ENCODE data around the gene MRGPRD.

MRGPRD gene

DNA sequence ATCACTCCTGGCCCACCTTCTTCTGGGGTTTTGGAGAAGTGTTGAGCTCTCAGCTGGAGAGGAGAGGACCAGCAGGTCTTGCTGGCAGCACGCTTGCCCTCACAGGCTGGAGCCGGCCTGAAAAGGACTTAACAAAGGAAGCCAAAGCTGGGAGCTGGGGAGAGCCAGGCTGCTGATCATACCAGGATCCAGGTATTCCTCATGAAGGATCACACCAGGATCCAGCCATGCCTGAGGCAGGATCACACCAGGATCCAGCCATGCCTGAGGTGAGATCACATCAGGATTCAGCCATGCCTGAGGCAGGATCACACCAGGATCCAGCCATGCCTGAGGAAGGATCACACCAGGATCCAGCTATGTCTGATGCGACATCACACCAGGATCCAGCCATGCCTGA, 17.0 kb downstream of the MRGPRD start:
- H3K79me2 ChIP-seq (ENCODE audit: insufficient read depth, low read length), result no peaks in the 10 kb centered on the region
- no peak overlapping the region for H3K27ac ChIP-seq (ENCODE audit: low read length)
- DNase-seq (no peak), ATAC-seq (ENCODE audit: insufficient read depth, low read depth) (no peak)
- no peaks in the 10 kb centered on the region for H3K4me1 ChIP-seq (ENCODE audit: insufficient read depth, low read length)
- no peak overlapping the region for H3K4me3 ChIP-seq (ENCODE audit: low read depth in 1 of 2, low read length in 2 of 2)
- H3K4me2 ChIP-seq (ENCODE audit: insufficient read depth, low read length), result no peak overlapping the region
- no peaks in the 10 kb centered on the region for H4K20me1 ChIP-seq (ENCODE audit: insufficient read depth, low read length)
- no peak overlapping the region for H3K9ac ChIP-seq (ENCODE audit: low read depth, low read length)
- no peak for TF ChIP-seq EZH2 (IDR thresholded peaks at IDR 0.05; ENCODE audit: borderline replicate concordance, low read depth, low read length, severe bottlenecking)
- TF ChIP-seq, protein P1, sequence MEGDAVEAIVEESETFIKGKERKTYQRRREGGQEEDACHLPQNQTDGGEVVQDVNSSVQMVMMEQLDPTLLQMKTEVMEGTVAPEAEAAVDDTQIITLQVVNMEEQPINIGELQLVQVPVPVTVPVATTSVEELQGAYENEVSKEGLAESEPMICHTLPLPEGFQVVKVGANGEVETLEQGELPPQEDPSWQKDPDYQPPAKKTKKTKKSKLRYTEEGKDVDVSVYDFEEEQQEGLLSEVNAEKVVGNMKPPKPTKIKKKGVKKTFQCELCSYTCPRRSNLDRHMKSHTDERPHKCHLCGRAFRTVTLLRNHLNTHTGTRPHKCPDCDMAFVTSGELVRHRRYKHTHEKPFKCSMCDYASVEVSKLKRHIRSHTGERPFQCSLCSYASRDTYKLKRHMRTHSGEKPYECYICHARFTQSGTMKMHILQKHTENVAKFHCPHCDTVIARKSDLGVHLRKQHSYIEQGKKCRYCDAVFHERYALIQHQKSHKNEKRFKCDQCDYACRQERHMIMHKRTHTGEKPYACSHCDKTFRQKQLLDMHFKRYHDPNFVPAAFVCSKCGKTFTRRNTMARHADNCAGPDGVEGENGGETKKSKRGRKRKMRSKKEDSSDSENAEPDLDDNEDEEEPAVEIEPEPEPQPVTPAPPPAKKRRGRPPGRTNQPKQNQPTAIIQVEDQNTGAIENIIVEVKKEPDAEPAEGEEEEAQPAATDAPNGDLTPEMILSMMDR (IDR thresholded peaks at IDR 0.05; ENCODE audit: borderline replicate concordance, extremely low read depth, low read length, poor library complexity, severe bottlenecking), result no peak
- no peaks in the 10 kb centered on the region for H3K36me3 ChIP-seq (ENCODE audit: insufficient read depth, low read length)
- H3K27me3 ChIP-seq (ENCODE audit: insufficient read depth, low read length, poor library complexity), result no peaks in the 10 kb centered on the region
- H2AFZ ChIP-seq (ENCODE audit: low read depth, low read length), result no peak overlapping the region
- no peaks in the 10 kb centered on the region for H3K9me3 ChIP-seq (ENCODE audit: insufficient read depth, low read length, severe bottlenecking)

- H3K9me3 ChIP-seq (ENCODE audit: insufficient read depth, low read length, severe bottlenecking), result no peaks in the 10 kb centered on the region
- H3K4me2 ChIP-seq (ENCODE audit: insufficient read depth, low read length), result no peak overlapping the region
- ATAC-seq (ENCODE audit: insufficient read depth, low read depth), result no peak
- no peak for DNase-seq
- H3K36me3 ChIP-seq (ENCODE audit: insufficient read depth, low read length), result no peaks in the 10 kb centered on the region
- no peaks in the 10 kb centered on the region for H4K20me1 ChIP-seq (ENCODE audit: insufficient read depth, low read length)
- no peak overlapping the region for H3K9ac ChIP-seq (ENCODE audit: low read depth, low read length)
- no peaks in the 10 kb centered on the region for H3K27me3 ChIP-seq (ENCODE audit: insufficient read depth, low read length, poor library complexity)
- no peak for TF ChIP-seq EZH2 (IDR thresholded peaks at IDR 0.05; ENCODE audit: borderline replicate concordance, low read depth, low read length, severe bottlenecking)
- TF ChIP-seq, protein P1 (IDR thresholded peaks at IDR 0.05; ENCODE audit: borderline replicate concordance, extremely low read depth, low read length, poor library complexity, severe bottlenecking), result peak; percentile 15
- no peaks in the 10 kb centered on the region for H3K4me1 ChIP-seq (ENCODE audit: insufficient read depth, low read length)
- H3K79me2 ChIP-seq (ENCODE audit: insufficient read depth, low read length), result no peaks in the 10 kb centered on the region
- H2AFZ ChIP-seq (ENCODE audit: low read depth, low read length), result no peak overlapping the region
- H3K4me3 ChIP-seq (ENCODE audit: low read depth in 1 of 2, low read length in 2 of 2), result no peak overlapping the region
- no peak overlapping the region for H3K27ac ChIP-seq (ENCODE audit: low read length)
Observed at GRCh38 chr11:68962527-68963250, 18.1 kb downstream of the MRGPRD start.

- H3K4me2 ChIP-seq (ENCODE audit: insufficient read depth, low read length), result no peak overlapping the region
- ATAC-seq (ENCODE audit: insufficient read depth, low read depth) (no peak), DNase-seq (no peak)
- no peak overlapping the region for H3K9ac ChIP-seq (ENCODE audit: low read depth, low read length)
- no peak overlapping the region for H3K27ac ChIP-seq (ENCODE audit: low read length)
- H3K4me3 ChIP-seq (ENCODE audit: low read depth in 1 of 2, low read length in 2 of 2), result no peak overlapping the region
- no peaks in the 10 kb centered on the region for H3K36me3 ChIP-seq (ENCODE audit: insufficient read depth, low read length)
- TF ChIP-seq EZH2 (IDR thresholded peaks at IDR 0.05; ENCODE audit: borderline replicate concordance, low read depth, low read length, severe bottlenecking), result no peak
- TF ChIP-seq, protein P1 (IDR thresholded peaks at IDR 0.05; ENCODE audit: borderline replicate concordance, extremely low read depth, low read length, poor library complexity, severe bottlenecking), result no peak
- no peak overlapping the region for H2AFZ ChIP-seq (ENCODE audit: low read depth, low read length)
- H4K20me1 ChIP-seq (ENCODE audit: insufficient read depth, low read length), result no peaks in the 10 kb centered on the region; the same call in 1 of the 2 replicates
- no peaks in the 10 kb centered on the region for H3K79me2 ChIP-seq (ENCODE audit: insufficient read depth, low read length)
- H3K27me3 ChIP-seq (ENCODE audit: insufficient read depth, low read length, poor library complexity), result no peaks in the 10 kb centered on the region
- H3K9me3 ChIP-seq (ENCODE audit: insufficient read depth, low read length, severe bottlenecking), result no peaks in the 10 kb centered on the region
- H3K4me1 ChIP-seq (ENCODE audit: insufficient read depth, low read length), result no peaks in the 10 kb centered on the region
Observed at GRCh38 chr11:68961245-68961644, 19.5 kb downstream of the MRGPRD start.
